H7 (cell line): ENCODE results near the gene FBXW4. TPM values are rescaled to one million over a fixed set of nuclear protein-coding genes. Genes with fewer than 3 reads are reported as not detected.

Experiments used
- DNase-seq: peaks from one replicate; pipeline ENCODE4 v3.0.0; 2012
- H3K27me3 ChIP-seq: 2 replicates; pipeline ENCODE4 v1.6.0; 2011; ENCODE audit warnings: mild to moderate bottlenecking, low read length; ENCODE audit not compliant: control insufficient read depth, insufficient read depth
- H3K36me3 ChIP-seq: replicated peaks from 2 replicates; pipeline ENCODE4 v1.5.1; 2011; ENCODE audit warnings: low read length; ENCODE audit not compliant: control insufficient read depth, insufficient read depth
- H3K4me3 ChIP-seq: 2 replicates; pipeline ENCODE4 v1.5.1; 2011; ENCODE audit warnings: low read depth, mild to moderate bottlenecking, control low read depth, low read length, moderate library complexity; ENCODE audit not compliant: insufficient read depth
- total RNA-seq: library from RNA; depleted of rRNA; stranded (reverse); fragments of >200 nt; shearing (Covaris generic); gene quantifications from 2 replicates; pipeline ENCODE4 v1.2.3, GENCODE V29; 2014

FBXW4 gene
- total RNA-seq, 1 experiment from 2014 or later = 25.4 TPM

DNA sequence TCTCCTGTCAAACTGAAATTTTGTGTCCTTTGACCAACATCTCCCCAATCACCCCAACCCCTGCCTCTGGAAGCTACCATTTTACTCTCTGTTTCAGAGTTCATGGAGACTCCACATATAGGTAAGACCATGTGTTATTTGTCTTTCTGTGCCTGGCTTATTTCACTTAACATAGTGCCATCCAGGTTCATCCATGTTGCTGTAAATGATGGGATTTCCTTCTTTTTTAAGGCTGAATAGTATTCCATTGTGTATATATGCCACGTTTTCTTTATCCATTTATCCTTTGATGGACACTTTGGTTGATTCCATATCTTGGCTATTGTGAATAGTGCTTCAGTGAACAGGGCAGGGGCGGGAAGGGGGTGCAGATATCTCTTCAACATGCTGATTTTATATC, 18.0 kb upstream of the FBXW4 start:
- Histone ChIP-seq H3K36me3 (no peaks in the 10 kb centered on the region), H3K27me3 (no peaks in the 10 kb centered on the region), H3K4me3 (no peak overlapping the region)
- DNase-seq = no peak

GRCh38 chr10:101710793-101711192, 15.8 kb upstream of the FBXW4 start:
- Histone ChIP-seq H3K27me3 (no peaks in the 10 kb centered on the region), H3K4me3 (no peak overlapping the region), H3K36me3 (no peaks in the 10 kb centered on the region)
- no peak for DNase-seq

DNA sequence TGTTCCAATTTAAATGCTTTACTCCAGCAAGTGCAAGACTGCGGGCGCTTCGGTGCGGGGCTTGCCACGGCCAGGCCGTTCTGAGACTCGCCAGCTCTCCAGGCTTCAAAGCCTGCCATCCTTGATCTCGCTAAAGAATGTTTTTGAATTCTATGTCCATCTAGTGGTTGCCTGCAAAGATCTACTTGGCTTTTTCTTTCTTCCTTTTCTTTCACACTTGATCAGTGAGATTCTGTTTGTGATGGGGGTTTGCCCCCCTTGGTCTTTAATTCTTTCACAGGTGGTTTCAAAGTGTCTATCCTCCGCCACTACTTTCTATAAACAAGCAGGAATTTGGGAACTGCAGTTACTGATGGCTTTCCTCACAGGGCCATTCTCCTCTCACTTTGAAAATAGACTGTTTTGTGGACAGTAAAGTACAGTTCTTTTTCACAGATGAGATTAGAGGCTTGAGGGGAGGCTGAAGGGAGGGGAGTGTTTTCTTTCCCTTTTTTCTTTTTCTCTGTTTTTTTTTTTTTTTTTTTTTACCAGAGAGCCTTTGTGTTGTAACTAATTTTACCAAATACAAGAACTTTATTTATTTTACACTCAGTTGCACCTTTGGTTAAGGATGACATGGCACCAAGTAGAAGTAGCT, 15.2 kb upstream of the FBXW4 start:
- Histone ChIP-seq H3K36me3 (no peaks in the 10 kb centered on the region), H3K27me3 (no peaks in the 10 kb centered on the region), H3K4me3 (no peak overlapping the region)
- peak; percentile 22 for DNase-seq

DNA sequence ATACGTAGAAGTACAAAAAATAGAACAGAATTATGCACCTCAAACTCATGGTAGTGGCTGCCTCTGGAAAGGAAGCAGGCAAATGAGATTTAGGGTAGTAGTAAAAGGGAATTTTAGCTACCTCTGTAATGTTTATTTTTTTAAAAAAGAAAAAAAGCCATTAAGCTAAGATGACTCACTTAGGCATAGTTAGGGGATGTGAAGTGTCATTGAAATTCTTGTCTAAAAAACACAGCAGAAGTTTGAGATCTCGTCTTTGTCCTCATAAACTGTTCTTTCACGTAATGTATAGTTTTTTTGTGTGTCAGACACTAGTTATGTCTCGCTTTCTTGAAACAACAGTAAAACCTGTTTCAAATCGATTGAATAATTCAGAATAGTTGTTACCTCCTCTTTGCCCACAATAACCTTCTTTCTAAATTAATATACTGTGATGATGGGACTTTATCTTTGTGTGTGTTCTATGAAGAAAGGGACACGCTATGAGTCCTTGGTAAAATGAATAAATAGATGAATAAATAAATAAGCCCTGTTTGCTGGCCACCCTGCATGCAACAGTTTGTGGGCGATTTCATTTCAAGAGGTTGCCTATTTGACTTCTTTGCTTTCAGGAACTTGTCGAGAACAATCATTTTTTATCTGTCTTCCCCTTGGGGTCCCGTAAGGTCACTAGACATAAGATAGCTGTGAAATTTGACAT, 14.5 kb upstream of the FBXW4 start:
- Histone ChIP-seq H3K36me3 (no peaks in the 10 kb centered on the region), H3K4me3 (no peak overlapping the region), H3K27me3 (no peaks in the 10 kb centered on the region)
- no peak for DNase-seq

GRCh38 chr10:101708870-101709269, 13.9 kb upstream of the FBXW4 start:
- Histone ChIP-seq H3K36me3 (no peaks in the 10 kb centered on the region), H3K27me3 (no peaks in the 10 kb centered on the region), H3K4me3 (no peak overlapping the region)
- no peak for DNase-seq

DNA sequence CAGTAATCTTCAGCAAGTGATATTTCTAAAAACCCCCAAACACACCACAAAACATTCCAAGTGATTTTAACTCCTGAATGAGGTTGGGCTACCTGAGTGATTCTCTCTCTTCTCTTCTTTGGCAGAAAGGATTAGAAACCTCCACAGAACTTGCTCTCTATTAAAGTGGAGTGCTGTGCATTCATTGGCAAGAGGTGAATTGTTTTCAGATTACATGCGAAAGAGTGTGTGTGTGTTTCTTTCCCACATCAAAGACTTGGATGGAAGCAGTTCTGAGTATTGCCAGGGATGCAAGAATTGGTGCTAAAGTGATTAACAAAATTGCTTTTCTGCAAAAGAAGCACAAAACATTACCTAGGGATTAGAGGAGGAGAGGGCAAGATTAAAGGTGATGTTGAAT, 13.1 kb upstream of the FBXW4 start:
- no peak overlapping the region for H3K4me3 ChIP-seq
- no peaks in the 10 kb centered on the region for H3K27me3 ChIP-seq
- no peak for DNase-seq
- H3K36me3 ChIP-seq = no peaks in the 10 kb centered on the region

- H3K36me3 ChIP-seq = no peaks in the 10 kb centered on the region
- no peak overlapping the region for H3K4me3 ChIP-seq
- no peaks in the 10 kb centered on the region for H3K27me3 ChIP-seq
- no peak for DNase-seq
These were observed 9.4 kb upstream of the FBXW4 start for GRCh38 chr10:101704331-101704730.

- H3K4me3 ChIP-seq = no peak overlapping the region
- no peak for DNase-seq
- no peaks in the 10 kb centered on the region for H3K36me3 ChIP-seq
- H3K27me3 ChIP-seq = no peaks in the 10 kb centered on the region
These were observed 1.7 kb upstream of the FBXW4 start for GRCh38 chr10:101696632-101697031.

- H3K4me3 ChIP-seq = peak overlapping the region; percentile 87
- no peaks in the 10 kb centered on the region for H3K27me3 ChIP-seq
- DNase-seq = no peak
- H3K36me3 ChIP-seq = no peaks in the 10 kb centered on the region
These were observed 477 bp upstream of the FBXW4 start for GRCh38 chr10:101695404-101695890.

DNA sequence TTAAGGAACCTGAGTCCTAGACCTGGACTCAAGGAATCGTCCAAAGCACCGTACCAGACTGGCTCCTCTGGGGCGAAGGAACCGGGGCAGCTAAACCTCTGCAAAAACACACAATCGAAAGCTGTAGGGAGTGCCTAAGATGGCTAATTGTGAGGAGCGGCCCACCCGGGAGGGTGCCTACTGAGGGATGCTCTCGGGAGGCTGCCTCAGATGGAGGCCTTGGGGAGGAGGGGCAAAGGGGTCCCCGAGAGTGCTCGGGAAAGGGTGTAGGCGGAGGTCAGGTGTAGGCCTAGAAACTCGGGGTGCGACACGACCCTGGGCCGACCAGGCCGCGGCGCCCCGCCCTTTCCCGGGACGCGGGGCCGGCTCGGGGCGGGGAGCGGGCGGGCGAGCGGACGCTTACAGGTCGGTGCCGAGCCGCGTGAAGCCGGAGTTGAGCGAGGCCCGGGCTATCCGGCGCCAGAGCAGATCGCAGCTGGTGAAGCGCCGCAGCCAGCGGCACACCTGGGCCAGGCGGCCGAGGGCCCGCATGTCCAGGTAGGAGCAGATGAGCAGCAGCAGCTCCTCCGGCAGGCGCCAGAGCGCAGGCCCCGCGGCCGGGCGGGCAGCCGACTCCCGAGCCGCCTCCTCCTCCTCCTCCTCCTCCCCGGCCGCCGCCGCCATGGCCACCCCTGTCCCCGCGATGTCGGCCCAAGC, 844 bp downstream of the FBXW4 start:
- DNase-seq = peak; percentile 84

DNA sequence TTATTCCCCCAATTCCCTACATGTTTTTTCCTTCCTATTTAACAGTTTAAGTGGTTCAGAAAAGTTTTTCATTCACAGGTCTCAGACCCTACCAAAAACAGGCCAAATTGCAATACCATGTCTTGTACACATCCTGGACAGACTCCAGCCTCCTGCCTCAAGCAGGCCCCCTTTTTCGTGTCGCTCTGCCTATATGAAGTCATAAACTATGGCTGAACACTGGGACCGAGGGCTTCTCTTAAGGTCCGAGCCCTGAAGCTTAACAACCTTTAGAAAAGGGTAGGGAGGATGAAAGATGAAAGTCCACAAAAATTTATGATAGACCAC, 1.4 kb downstream of the FBXW4 start:
- H3K4me3 ChIP-seq = peak overlapping the region; percentile 87
- H3K27me3 ChIP-seq = no peaks in the 10 kb centered on the region
- no peak for DNase-seq
- H3K36me3 ChIP-seq = no peaks in the 10 kb centered on the region

More for the DNA sequence above, 844 bp downstream of the FBXW4 start:
- no peaks in the 10 kb centered on the region for H3K36me3 ChIP-seq
- no peaks in the 10 kb centered on the region for H3K27me3 ChIP-seq
- peak overlapping the region; percentile 87 for H3K4me3 ChIP-seq

DNA sequence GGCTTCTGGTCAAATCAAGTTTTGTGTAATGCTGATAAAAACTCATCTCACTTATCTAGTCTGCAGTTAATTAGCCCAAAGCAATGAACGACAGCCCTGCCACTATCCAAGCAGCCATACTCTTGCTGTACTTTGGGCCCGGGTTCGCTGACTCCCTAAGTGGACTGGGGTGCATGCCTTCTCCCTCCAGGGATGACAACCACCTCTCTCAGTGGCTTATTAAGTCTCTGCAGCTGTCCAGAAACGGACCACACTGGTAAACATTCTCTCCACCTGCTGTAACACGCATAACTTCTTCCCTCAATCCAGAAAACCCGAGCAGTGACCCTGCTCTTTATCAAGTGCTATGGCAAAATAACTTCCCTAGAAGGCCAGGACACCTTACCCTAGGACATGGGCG, 3.9 kb downstream of the FBXW4 start:
- H3K36me3 ChIP-seq = no peaks in the 10 kb centered on the region
- no peak overlapping the region for H3K4me3 ChIP-seq
- DNase-seq = no peak
- no peaks in the 10 kb centered on the region for H3K27me3 ChIP-seq

- no peaks in the 10 kb centered on the region for H3K36me3 ChIP-seq
- H3K4me3 ChIP-seq = no peak overlapping the region
- no peak for DNase-seq
- H3K27me3 ChIP-seq = no peaks in the 10 kb centered on the region
These were observed 4.5 kb downstream of the FBXW4 start for GRCh38 chr10:101690461-101690860.

- no peak for DNase-seq
- no peak overlapping the region for H3K4me3 ChIP-seq
- no peaks in the 10 kb centered on the region for H3K27me3 ChIP-seq
- no peaks in the 10 kb centered on the region for H3K36me3 ChIP-seq
These were observed 7.8 kb downstream of the FBXW4 start for GRCh38 chr10:101687071-101687658.
